Measurements from ENCODE around the gene TBXAS1. TPM values are rescaled to one million over a fixed set of nuclear protein-coding genes. Genes with fewer than 3 reads are reported as not detected.
A peak's percentile ranks its signal among the peaks of the same experiment; 100 is the strongest.

Gene TBXAS1
- total RNA-seq, 2 donors from 2014 or later, result 19.3 to 44.1 TPM

DNA sequence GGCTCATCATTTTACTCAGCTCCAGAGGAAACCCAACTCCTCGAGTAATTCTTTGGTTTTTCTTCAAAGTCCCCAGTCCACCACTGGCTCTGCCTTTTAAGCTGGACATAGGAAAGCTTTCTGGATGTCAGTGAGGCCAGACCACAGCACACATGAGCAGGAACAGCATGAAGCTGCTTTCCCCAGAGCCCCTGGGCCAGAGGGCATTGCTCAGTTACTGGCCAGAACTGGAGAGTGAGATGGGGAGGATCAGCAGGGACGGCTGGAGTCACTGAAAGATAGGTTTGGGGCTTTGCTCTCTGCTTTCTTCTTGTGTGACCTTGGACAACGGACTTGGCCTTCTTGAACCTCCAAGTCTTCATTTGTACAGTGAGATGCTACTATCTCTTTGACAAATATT is 190.5 kb downstream of the TBXAS1 start:
- TF ChIP-seq, protein P1, sequence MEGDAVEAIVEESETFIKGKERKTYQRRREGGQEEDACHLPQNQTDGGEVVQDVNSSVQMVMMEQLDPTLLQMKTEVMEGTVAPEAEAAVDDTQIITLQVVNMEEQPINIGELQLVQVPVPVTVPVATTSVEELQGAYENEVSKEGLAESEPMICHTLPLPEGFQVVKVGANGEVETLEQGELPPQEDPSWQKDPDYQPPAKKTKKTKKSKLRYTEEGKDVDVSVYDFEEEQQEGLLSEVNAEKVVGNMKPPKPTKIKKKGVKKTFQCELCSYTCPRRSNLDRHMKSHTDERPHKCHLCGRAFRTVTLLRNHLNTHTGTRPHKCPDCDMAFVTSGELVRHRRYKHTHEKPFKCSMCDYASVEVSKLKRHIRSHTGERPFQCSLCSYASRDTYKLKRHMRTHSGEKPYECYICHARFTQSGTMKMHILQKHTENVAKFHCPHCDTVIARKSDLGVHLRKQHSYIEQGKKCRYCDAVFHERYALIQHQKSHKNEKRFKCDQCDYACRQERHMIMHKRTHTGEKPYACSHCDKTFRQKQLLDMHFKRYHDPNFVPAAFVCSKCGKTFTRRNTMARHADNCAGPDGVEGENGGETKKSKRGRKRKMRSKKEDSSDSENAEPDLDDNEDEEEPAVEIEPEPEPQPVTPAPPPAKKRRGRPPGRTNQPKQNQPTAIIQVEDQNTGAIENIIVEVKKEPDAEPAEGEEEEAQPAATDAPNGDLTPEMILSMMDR (IDR thresholded peaks at IDR 0.05), result no peak
- Histone ChIP-seq H3K9me3 (no peaks in the 10 kb centered on the region), H3K27me3 (replicated peaks; ENCODE audit: insufficient read depth) (no peaks in the 10 kb centered on the region), H3K4me3 (no peak overlapping the region), H3K36me3 (no peaks in the 10 kb centered on the region), H3K27ac (no peak overlapping the region), H3K4me1 (replicated peaks) (peaks cover 4% of the 10 kb centered on the region)
- 73% methylated on average over 3 of the region's 3 CpGs for WGBS
- no peak for DNase-seq (ENCODE audit: low spot score)
- intact Hi-C loops (cut with DNase I), result no loop called here

DNA sequence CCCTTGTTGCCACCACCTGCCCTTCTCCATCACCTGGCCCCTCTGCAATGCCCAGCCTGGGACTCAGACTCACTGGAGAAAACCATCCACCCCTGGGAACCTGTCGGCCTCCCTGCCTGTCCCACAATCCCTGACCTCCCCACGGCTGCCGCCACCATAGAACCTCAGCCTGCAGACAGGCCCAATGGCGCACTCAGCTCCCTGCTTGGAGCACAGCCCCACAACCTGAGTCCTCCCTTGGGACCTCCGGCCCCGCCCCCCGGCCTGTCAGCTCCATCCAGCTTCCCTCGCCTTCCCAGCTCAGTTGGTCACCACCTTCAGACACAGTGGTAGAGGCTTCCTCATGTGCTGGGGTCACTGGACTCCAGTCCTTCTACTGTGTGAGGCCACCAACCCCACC is 192.5 kb downstream of the TBXAS1 start:
- H3K36me3 ChIP-seq, result no peaks in the 10 kb centered on the region
- H3K4me3 ChIP-seq, result no peak overlapping the region
- peaks cover 4% of the 10 kb centered on the region for H3K4me1 ChIP-seq (replicated peaks)
- DNase-seq (ENCODE audit: low spot score), result no peak
- intact Hi-C loops (cut with DNase I), result no loop called here
- no peaks in the 10 kb centered on the region for H3K27me3 ChIP-seq (replicated peaks; ENCODE audit: insufficient read depth)
- TF ChIP-seq POLR2AphosphoS5 (IDR thresholded peaks at IDR 0.05), result no peak
- no peak for TF ChIP-seq POLR2A (IDR thresholded peaks at IDR 0.05)
- TF ChIP-seq, protein P1 (IDR thresholded peaks at IDR 0.05), result no peak
- no peak overlapping the region for H3K27ac ChIP-seq
- H3K9me3 ChIP-seq, result no peaks in the 10 kb centered on the region
- 98% methylated on average over 8 of the region's 8 CpGs for WGBS

DNA sequence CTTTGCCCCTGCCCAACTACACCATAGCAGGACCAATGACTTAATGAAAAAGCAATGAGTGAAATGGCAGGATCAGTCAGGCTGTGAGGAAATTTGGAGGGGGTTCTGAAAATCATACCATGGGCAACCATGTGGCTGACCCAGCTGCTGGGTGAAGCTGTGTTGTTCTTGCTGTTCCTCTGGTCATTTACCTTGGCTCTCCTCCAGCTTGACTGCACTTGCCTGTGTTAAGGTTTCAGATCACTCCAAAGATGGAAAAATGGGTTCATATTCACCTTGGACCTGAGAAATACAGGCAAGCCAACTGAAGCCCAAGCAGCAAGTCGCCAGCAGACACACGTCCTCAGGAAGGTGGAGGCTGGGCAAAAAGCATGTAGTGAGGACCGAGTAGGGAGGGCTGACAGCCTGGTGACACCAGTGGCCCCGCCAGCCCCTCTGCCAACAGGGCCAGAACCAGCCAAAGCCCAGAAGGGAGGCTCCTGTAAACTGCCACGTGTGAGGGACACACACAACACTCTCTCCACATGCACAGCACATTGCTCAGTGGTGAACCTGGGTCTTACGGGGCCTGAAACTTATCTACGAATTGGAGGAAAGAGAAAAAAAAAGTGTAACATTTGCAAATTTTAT is 193.6 kb downstream of the TBXAS1 start:
- Histone ChIP-seq H3K36me3 (no peaks in the 10 kb centered on the region), H3K27me3 (replicated peaks; ENCODE audit: insufficient read depth) (no peaks in the 10 kb centered on the region)
- intact Hi-C loops (cut with DNase I), result no loop called here

DNA sequence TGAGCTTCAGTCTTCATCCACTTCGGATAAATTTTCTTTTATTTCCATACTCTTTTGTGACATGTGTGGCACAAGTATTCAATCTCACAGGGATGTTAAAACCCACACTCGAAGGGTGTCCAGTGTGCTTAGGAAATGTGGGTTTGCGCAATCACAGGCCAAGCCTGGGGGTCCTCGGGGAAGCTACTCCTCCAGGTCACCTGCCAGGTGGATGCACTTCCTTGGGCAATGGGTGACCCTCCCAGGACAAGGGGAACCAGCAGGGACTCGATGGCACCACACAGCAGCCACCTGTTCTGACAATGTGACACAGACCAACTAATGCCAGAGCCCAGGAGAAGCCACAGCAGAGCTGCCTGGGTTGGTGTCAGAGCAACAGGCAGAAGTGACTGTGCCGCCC is 194.7 kb downstream of the TBXAS1 start:
- no peaks in the 10 kb centered on the region for H3K9me3 ChIP-seq
- no peak for TF ChIP-seq POLR2A (IDR thresholded peaks at IDR 0.05)
- TF ChIP-seq, protein P1 (IDR thresholded peaks at IDR 0.05), result no peak
- no peak for TF ChIP-seq POLR2AphosphoS5 (IDR thresholded peaks at IDR 0.05)
- no peak overlapping the region for H3K4me3 ChIP-seq
- H3K27ac ChIP-seq, result peak overlapping the region; percentile 54 to 72
- intact Hi-C loops (cut with DNase I), result no loop called here
- no peaks in the 10 kb centered on the region for H3K36me3 ChIP-seq
- DNase-seq (ENCODE audit: low spot score), result no peak
- WGBS, result 85% methylated on average over 6 of the region's 6 CpGs
- peaks cover 10% of the 10 kb centered on the region for H3K4me1 ChIP-seq (replicated peaks)
- H3K27me3 ChIP-seq (replicated peaks; ENCODE audit: insufficient read depth), result no peaks in the 10 kb centered on the region

More for the DNA sequence above, 193.6 kb downstream of the TBXAS1 start:
- peak overlapping the region in 1 of 2 donors; percentile 72 for H3K27ac ChIP-seq
- peaks cover 4% of the 10 kb centered on the region for H3K4me1 ChIP-seq (replicated peaks)
- WGBS, result 72% methylated on average over 7 of the region's 7 CpGs
- no peaks in the 10 kb centered on the region for H3K9me3 ChIP-seq
- TF ChIP-seq POLR2A (IDR thresholded peaks at IDR 0.05), result no peak
- TF ChIP-seq, protein P1 (IDR thresholded peaks at IDR 0.05), result no peak
- TF ChIP-seq POLR2AphosphoS5 (IDR thresholded peaks at IDR 0.05), result peak; percentile 49
- H3K4me3 ChIP-seq, result no peak overlapping the region
- peak; percentile 65 for DNase-seq (ENCODE audit: low spot score)

DNA sequence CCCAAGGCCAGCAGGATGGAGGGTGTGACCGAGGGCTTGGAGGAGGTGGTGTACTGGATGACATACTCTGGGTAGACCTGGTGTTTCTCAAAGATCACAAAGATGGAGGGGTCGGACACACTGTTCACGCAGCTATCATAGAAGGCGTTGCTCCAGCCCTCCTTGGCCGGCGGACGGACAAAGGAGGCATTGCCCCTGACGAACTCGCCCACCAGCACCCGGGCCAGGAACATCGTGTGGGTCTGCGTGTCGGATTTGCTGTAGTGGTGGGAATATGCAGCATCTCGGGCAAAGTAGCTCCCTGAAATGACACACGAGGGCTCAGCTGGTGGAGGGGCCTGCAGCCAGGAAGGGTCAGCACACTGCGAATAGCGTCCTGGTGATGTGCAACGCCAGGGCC is 195.5 kb downstream of the TBXAS1 start:
- Histone ChIP-seq H3K27ac (peak overlapping the region in 1 of 2 donors; percentile 72), H3K4me1 (replicated peaks) (peaks cover 10% of the 10 kb centered on the region), H3K4me3 (no peak overlapping the region), H3K36me3 (no peaks in the 10 kb centered on the region), H3K9me3 (no peaks in the 10 kb centered on the region), H3K27me3 (replicated peaks; ENCODE audit: insufficient read depth) (no peaks in the 10 kb centered on the region)
- 92% methylated on average over 18 of the region's 18 CpGs for WGBS
- no peak for TF ChIP-seq POLR2AphosphoS5 (IDR thresholded peaks at IDR 0.05)
- TF ChIP-seq, protein P1 (IDR thresholded peaks at IDR 0.05), result no peak
- TF ChIP-seq POLR2A (IDR thresholded peaks at IDR 0.05), result no peak
- no peak for DNase-seq (ENCODE audit: low spot score)
- intact Hi-C loops (cut with DNase I), result no loop called here
